ENCODE results near the gene LMOD1.
A peak's percentile ranks its signal among the peaks of the same experiment; 100 is the strongest.

LMOD1 gene

GRCh38 chr1:201945863-201946223 is 505 bp downstream of the LMOD1 start:
- peak overlapping the region; percentile 33 for H4K8ac ChIP-seq (ENCODE audit: low read length)
- H3K14ac ChIP-seq (ENCODE audit: low read length in 2 of 2) = peak overlapping the region in 1 of 2 experiments; percentile 3
- peak overlapping the region; percentile 14 for H4K91ac ChIP-seq (ENCODE audit: low read length)
- H2BK12ac ChIP-seq (ENCODE audit: low read length in 2 of 2) = peak overlapping the region in 1 of 2 experiments; percentile 91
- whole genome bisulfite sequencing = 36% methylated on average over 10 of the region's 10 CpGs
- no peaks in the 10 kb centered on the region for H3K27me3 ChIP-seq (ENCODE audit: control insufficient read depth in 1 of 2, insufficient read depth in 1 of 2, low read length in 2 of 2)
- H3K4me2 ChIP-seq (ENCODE audit: low read length, poor library complexity, severe bottlenecking) = peak overlapping the region; percentile 30
- peak overlapping the region; percentile 45 for H2BK120ac ChIP-seq (ENCODE audit: low read depth, low read length)
- H3K9ac ChIP-seq (ENCODE audit: low read length) = peak overlapping the region; percentile 84
- no peak overlapping the region for H2BK15ac ChIP-seq (ENCODE audit: low read depth, poor library complexity, severe bottlenecking)
- DNase-seq = peak; percentile 11
- peaks cover 15% of the 10 kb centered on the region for H3K4me1 ChIP-seq (ENCODE audit: control insufficient read depth, insufficient read depth, low read depth, low read length)
- H3K23ac ChIP-seq (ENCODE audit: low read length in 2 of 2) = no peak overlapping the region
- no peaks in the 10 kb centered on the region for H3K36me3 ChIP-seq (ENCODE audit: control insufficient read depth in 1 of 2, insufficient read depth in 2 of 2, low read depth in 1 of 2, low read length in 2 of 2)
- H2AK5ac ChIP-seq (ENCODE audit: low read length, severe bottlenecking) = no peak overlapping the region
- peak overlapping the region; percentile 31 to 85 for H3K4me3 ChIP-seq (ENCODE audit: insufficient read depth in 1 of 2, low read depth in 1 of 2, low read length in 2 of 2)
- peak overlapping the region in 1 of 2 experiments; percentile 84 for H3K4ac ChIP-seq (ENCODE audit: low read depth in 1 of 2, low read length in 2 of 2)
- H3K79me1 ChIP-seq (replicated peaks; ENCODE audit: low read length, poor library complexity, severe bottlenecking) = no peaks in the 10 kb centered on the region
- H3K27ac ChIP-seq (ENCODE audit: low read length, poor library complexity, severe bottlenecking) = no peak overlapping the region
- peak overlapping the region; percentile 76 for H2AFZ ChIP-seq (ENCODE audit: low read depth, low read length)
- H3K9me3 ChIP-seq (ENCODE audit: control insufficient read depth, low read length) = no peaks in the 10 kb centered on the region
- peak overlapping the region in 1 of 2 experiments; percentile 2 for H3K18ac ChIP-seq (ENCODE audit: low read depth in 1 of 2, low read length in 2 of 2)
- no peak overlapping the region for H2BK5ac ChIP-seq (ENCODE audit: low read depth, low read length, poor library complexity, severe bottlenecking)

- Histone ChIP-seq H2AK5ac (ENCODE audit: low read length, severe bottlenecking) (peak overlapping the region; percentile 47), H2BK120ac (ENCODE audit: low read depth, low read length) (no peak overlapping the region), H3K4me3 (ENCODE audit: insufficient read depth in 1 of 2, low read depth in 1 of 2, low read length in 2 of 2) (peak overlapping the region in 1 of 2 experiments; percentile 85), H2BK12ac (ENCODE audit: low read length in 2 of 2) (peak overlapping the region in 1 of 2 experiments; percentile 48), H2BK5ac (ENCODE audit: low read depth, low read length, poor library complexity, severe bottlenecking) (no peak overlapping the region), H3K9me3 (ENCODE audit: control insufficient read depth, low read length) (no peaks in the 10 kb centered on the region), H4K91ac (ENCODE audit: low read length) (no peak overlapping the region), H3K36me3 (ENCODE audit: control insufficient read depth in 1 of 2, insufficient read depth in 2 of 2, low read depth in 1 of 2, low read length in 2 of 2) (no peaks in the 10 kb centered on the region), H3K27me3 (ENCODE audit: control insufficient read depth in 1 of 2, insufficient read depth in 1 of 2, low read length in 2 of 2) (no peaks in the 10 kb centered on the region), H4K8ac (ENCODE audit: low read length) (no peak overlapping the region), H3K18ac (ENCODE audit: low read depth in 1 of 2, low read length in 2 of 2) (peak overlapping the region in 1 of 2 experiments; percentile 24), H3K4me2 (ENCODE audit: low read length, poor library complexity, severe bottlenecking) (peak overlapping the region; percentile 37), H3K4ac (ENCODE audit: low read depth in 1 of 2, low read length in 2 of 2) (no peak overlapping the region), H3K27ac (ENCODE audit: low read length, poor library complexity, severe bottlenecking) (no peak overlapping the region), H3K14ac (ENCODE audit: low read length in 2 of 2) (no peak overlapping the region), H3K4me1 (ENCODE audit: control insufficient read depth, insufficient read depth, low read depth, low read length) (peaks cover 15% of the 10 kb centered on the region), H2BK15ac (ENCODE audit: low read depth, poor library complexity, severe bottlenecking) (no peak overlapping the region), H3K79me1 (replicated peaks; ENCODE audit: low read length, poor library complexity, severe bottlenecking) (no peaks in the 10 kb centered on the region), H3K9ac (ENCODE audit: low read length) (peak overlapping the region; percentile 84), H3K23ac (ENCODE audit: low read length in 2 of 2) (no peak overlapping the region), H2AFZ (ENCODE audit: low read depth, low read length) (no peak overlapping the region)
- peak; percentile 26 for DNase-seq
- 45% methylated on average over 4 of the region's 4 CpGs for WGBS
These were observed 1.2 kb downstream of the LMOD1 start for GRCh38 chr1:201945157-201945556.

- Histone ChIP-seq H2BK120ac (ENCODE audit: low read depth, low read length) (no peak overlapping the region), H3K4me2 (ENCODE audit: low read length, poor library complexity, severe bottlenecking) (no peak overlapping the region), H3K79me1 (replicated peaks; ENCODE audit: low read length, poor library complexity, severe bottlenecking) (no peaks in the 10 kb centered on the region), H4K91ac (ENCODE audit: low read length) (peak overlapping the region; percentile 14), H2AK5ac (ENCODE audit: low read length, severe bottlenecking) (no peak overlapping the region), H3K18ac (ENCODE audit: low read depth in 1 of 2, low read length in 2 of 2) (no peak overlapping the region), H2BK15ac (ENCODE audit: low read depth, poor library complexity, severe bottlenecking) (no peak overlapping the region), H3K9ac (ENCODE audit: low read length) (peak overlapping the region; percentile 84), H3K23ac (ENCODE audit: low read length in 2 of 2) (no peak overlapping the region), H3K27ac (ENCODE audit: low read length, poor library complexity, severe bottlenecking) (no peak overlapping the region), H3K4ac (ENCODE audit: low read depth in 1 of 2, low read length in 2 of 2) (no peak overlapping the region), H3K36me3 (ENCODE audit: control insufficient read depth in 1 of 2, insufficient read depth in 2 of 2, low read depth in 1 of 2, low read length in 2 of 2) (no peaks in the 10 kb centered on the region), H4K8ac (ENCODE audit: low read length) (no peak overlapping the region), H2BK5ac (ENCODE audit: low read depth, low read length, poor library complexity, severe bottlenecking) (no peak overlapping the region), H3K14ac (ENCODE audit: low read length in 2 of 2) (no peak overlapping the region), H2AFZ (ENCODE audit: low read depth, low read length) (no peak overlapping the region), H3K4me3 (ENCODE audit: insufficient read depth in 1 of 2, low read depth in 1 of 2, low read length in 2 of 2) (peak overlapping the region in 1 of 2 experiments; percentile 85), H3K4me1 (ENCODE audit: control insufficient read depth, insufficient read depth, low read depth, low read length) (peaks cover 15% of the 10 kb centered on the region), H2BK12ac (ENCODE audit: low read length in 2 of 2) (no peak overlapping the region), H3K9me3 (ENCODE audit: control insufficient read depth, low read length) (no peaks in the 10 kb centered on the region), H3K27me3 (ENCODE audit: control insufficient read depth in 1 of 2, insufficient read depth in 1 of 2, low read length in 2 of 2) (no peaks in the 10 kb centered on the region)
- no peak for DNase-seq
- WGBS = 37% methylated on average over 3 of the region's 3 CpGs
These were observed 1.7 kb downstream of the LMOD1 start for GRCh38 chr1:201944639-201945038.

DNA sequence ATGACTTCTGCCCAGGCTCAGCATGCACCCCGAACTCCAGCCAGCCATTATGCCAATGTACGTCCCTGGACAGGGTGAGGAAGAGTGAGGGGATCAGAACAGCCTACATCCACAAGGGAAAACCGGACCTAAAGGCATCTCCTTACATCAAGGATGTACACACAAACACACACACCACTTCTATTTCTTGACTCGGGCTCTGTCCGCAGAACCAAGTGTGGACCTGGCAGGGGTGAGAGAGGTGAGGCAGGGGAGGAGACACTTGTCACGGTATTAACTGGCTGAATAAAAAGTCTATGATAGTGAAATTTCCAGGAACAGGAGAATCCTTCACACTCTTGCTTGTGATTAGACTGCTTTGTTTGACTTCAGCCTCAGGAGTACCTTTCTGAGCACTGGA is 2.3 kb downstream of the LMOD1 start:
- 92% methylated on average over 5 of the region's 6 CpGs for WGBS
- H3K9me3 ChIP-seq (ENCODE audit: control insufficient read depth, low read length) = no peaks in the 10 kb centered on the region

More for the DNA sequence above, 2.3 kb downstream of the LMOD1 start:
- Histone ChIP-seq H3K27me3 (ENCODE audit: control insufficient read depth in 1 of 2, insufficient read depth in 1 of 2, low read length in 2 of 2) (no peaks in the 10 kb centered on the region), H3K36me3 (ENCODE audit: control insufficient read depth in 1 of 2, insufficient read depth in 2 of 2, low read depth in 1 of 2, low read length in 2 of 2) (no peaks in the 10 kb centered on the region), H3K4ac (ENCODE audit: low read depth in 1 of 2, low read length in 2 of 2) (peak overlapping the region in 1 of 2 experiments; percentile 38), H2BK12ac (ENCODE audit: low read length in 2 of 2) (peak overlapping the region in 1 of 2 experiments; percentile 87), H2BK15ac (ENCODE audit: low read depth, poor library complexity, severe bottlenecking) (no peak overlapping the region), H2AK5ac (ENCODE audit: low read length, severe bottlenecking) (no peak overlapping the region), H3K9ac (ENCODE audit: low read length) (peak overlapping the region; percentile 84), H2AFZ (ENCODE audit: low read depth, low read length) (no peak overlapping the region), H3K79me1 (replicated peaks; ENCODE audit: low read length, poor library complexity, severe bottlenecking) (no peaks in the 10 kb centered on the region), H2BK120ac (ENCODE audit: low read depth, low read length) (no peak overlapping the region), H2BK5ac (ENCODE audit: low read depth, low read length, poor library complexity, severe bottlenecking) (no peak overlapping the region), H3K18ac (ENCODE audit: low read depth in 1 of 2, low read length in 2 of 2) (no peak overlapping the region), H3K4me3 (ENCODE audit: insufficient read depth in 1 of 2, low read depth in 1 of 2, low read length in 2 of 2) (peak overlapping the region in 1 of 2 experiments; percentile 85), H3K23ac (ENCODE audit: low read length in 2 of 2) (no peak overlapping the region), H3K4me2 (ENCODE audit: low read length, poor library complexity, severe bottlenecking) (no peak overlapping the region), H3K14ac (ENCODE audit: low read length in 2 of 2) (peak overlapping the region in 1 of 2 experiments; percentile 57), H4K91ac (ENCODE audit: low read length) (no peak overlapping the region), H3K4me1 (ENCODE audit: control insufficient read depth, insufficient read depth, low read depth, low read length) (peaks cover 15% of the 10 kb centered on the region), H4K8ac (ENCODE audit: low read length) (no peak overlapping the region), H3K27ac (ENCODE audit: low read length, poor library complexity, severe bottlenecking) (no peak overlapping the region)
- DNase-seq = no peak
